MM.1S (cell line): ENCODE results near the gene SLITRK6.

ENCODE experiments used
- EZH2phosphoT487 ChIP-seq: fragments of 300-600 bp; sonication (generic); IDR thresholded peaks from 2 replicates; pipeline ENCODE4 v1.6.1; 2018; ENCODE audit warnings: antibody characterized with exemption, low read length
- TF ChIP-seq, protein P1 (sequence below): fragments of 300-600 bp; sonication (generic); IDR thresholded peaks from 2 replicates; pipeline ENCODE4 v1.5.1; 2016; ENCODE audit warnings: antibody characterized with exemption, low read length, mixed read lengths

GRCh38 chr13:85806553-85807175, 7.4 kb upstream of the SLITRK6 start:
- TF ChIP-seq, protein P1, sequence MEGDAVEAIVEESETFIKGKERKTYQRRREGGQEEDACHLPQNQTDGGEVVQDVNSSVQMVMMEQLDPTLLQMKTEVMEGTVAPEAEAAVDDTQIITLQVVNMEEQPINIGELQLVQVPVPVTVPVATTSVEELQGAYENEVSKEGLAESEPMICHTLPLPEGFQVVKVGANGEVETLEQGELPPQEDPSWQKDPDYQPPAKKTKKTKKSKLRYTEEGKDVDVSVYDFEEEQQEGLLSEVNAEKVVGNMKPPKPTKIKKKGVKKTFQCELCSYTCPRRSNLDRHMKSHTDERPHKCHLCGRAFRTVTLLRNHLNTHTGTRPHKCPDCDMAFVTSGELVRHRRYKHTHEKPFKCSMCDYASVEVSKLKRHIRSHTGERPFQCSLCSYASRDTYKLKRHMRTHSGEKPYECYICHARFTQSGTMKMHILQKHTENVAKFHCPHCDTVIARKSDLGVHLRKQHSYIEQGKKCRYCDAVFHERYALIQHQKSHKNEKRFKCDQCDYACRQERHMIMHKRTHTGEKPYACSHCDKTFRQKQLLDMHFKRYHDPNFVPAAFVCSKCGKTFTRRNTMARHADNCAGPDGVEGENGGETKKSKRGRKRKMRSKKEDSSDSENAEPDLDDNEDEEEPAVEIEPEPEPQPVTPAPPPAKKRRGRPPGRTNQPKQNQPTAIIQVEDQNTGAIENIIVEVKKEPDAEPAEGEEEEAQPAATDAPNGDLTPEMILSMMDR: peak; percentile 53
- TF ChIP-seq EZH2phosphoT487: no peak
